Stimulated activated CD8-positive, alpha-beta memory T cell treated with anti-CD3 and anti-CD28 coated beads, Interleukin-4, amount 100 ng/mL, for 48 hours (primary cell): Measurements from ENCODE around the gene CD274.
"Not testable (repeated sequence)": the region's sequence is repeated elsewhere in the genome, so short reads cannot be mapped to it uniquely, and the experiment has no call there.

Experiments used
- DNase-seq: peaks from one replicate; pipeline ENCODE4 v3.0.0-alpha.2; 2020

The CD274 gene

DNA sequence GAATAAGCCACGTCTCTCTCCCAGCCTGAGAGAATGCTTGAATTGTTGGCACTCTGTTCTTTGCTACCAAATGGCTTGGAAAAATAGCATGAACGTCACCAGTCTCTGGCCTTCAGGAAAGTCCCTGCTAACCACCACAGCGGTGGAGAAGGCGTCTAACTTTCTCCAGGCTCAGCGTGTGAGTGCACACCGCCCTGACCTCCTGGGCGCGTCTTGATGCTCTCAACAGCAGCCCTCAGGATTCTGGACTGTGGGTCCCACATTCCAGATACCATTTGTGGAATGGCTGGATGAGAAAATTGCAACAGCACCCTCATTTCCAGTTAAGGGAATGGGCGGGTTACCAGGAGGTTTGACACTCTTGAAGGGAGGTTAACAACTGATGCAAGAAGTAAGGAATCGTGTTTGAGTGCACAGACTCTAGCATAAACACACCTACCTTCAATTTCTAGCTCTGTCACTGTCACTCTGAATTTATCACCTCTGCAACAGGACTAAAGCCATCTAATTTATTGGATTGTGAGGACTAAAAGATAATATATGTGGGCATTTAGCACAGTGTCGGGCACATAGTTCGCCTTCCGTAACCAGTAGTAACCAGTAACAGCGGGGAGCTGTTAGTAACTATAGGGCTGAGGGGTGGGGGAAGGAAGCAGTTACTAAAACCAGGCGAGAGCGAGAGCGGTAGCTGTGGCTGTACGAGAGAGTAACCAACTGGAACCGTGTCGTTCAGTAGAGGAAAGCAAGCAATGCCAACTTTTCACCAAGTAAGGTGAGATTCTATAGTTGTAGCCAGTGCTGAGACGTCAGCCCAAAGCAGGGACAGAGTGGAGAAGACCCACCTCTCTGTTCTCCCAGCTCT, 11.8 kb upstream of the CD274 start:
- peak; percentile 77 for DNase-seq

DNA sequence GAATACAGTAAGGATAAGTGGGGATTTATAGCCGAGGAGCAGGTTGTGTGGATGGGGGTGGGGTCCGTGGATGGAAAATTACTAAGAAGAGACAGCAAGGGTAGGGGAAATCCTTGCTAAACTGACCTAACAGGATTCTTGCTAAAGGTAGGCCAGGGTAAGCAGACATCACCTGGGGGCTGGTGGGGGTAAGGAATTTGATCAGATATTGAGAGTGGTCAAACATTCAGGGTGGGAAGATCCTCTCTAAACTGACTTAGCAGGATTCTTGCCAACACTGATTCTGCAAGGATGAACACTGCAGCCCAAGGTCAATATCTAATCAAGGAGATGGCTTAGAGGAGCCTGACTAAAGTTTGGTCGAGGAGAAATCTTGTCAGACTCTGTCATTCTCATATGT, 9.9 kb upstream of the CD274 start:
- DNase-seq, result no peak

DNA sequence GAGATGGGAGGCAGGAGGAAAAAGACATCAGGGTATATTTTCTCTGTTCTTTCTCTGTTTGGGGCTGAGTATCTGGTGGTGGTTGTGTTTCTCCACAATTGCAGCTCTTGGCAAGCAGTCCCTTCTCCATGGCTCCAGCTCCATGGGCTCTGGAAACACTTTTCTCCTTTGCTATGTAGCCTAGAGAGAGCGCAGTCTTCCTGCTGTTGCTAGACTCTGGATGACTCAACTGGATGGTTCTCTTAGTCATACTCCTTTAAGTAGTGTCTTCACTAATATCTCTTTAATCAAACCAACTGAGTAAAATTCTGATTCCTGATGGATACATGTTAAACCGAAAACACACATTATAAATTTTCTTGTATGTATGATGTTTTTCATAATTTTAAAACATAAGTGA, 9.3 kb upstream of the CD274 start:
- no peak for DNase-seq

DNA sequence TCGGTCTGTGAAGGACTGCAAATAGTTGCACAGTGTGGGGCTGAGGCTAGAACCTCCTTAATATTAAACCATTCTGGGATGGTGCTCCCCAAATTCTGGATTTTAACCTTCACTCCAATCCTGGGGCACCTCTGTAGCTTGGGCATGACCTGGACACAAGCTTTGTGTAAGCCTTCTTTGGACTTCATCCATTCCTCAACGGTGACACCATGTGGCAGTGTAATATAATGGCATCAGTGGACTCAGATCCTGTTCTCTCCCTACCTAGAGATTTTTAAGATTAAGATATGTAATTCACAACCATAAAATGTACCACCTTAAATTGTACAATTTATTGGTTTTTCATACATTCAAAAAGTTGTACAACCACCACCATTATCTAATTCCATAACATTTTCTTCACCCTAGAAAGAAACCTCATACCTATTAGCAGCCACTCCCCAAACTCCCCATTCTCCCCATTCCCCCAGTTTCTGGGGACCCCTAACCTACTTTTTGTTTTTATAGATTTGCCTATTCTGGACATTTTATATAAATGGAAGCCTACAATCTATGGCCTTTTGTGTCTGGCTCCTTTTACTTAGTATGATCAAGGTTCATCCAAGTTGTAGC, 7.8 kb upstream of the CD274 start:
- peak; percentile 49 for DNase-seq

DNA sequence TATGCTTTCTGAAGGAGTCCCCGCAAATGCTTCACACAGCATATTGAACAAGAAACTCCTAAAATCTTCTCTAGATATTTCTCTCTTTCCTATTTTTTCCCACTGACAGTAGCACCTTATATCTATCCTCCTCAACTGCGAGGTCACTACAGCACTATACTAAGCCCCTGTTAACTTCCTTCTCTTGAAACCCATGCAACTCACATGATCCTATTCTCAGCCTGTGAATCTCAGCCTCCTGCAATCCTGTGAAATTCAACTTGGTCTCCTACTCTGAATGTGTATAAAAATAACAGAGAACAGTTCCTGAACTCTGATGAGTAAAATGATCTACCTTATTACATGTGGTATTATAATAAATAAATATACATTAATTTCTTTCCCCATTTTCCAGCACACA, 6.5 kb upstream of the CD274 start:
- no peak for DNase-seq

DNA sequence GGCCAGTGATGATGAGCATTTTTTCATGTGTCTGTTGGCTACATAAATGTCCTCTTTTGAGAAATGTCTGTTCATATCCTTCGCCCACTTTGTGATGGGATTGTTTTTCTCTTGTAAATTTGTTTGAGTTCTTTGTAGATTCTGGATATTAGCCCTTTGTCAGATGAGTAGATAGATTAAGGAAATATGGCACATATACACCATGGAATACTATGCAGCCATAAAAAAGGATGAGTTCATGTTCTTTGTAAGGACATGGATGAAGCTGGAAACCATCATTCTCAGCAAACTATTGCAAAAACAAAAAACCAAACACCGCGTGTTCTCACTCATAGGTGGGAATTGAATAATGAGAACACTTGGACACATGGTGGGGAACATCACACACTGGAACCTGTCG, 5.2 kb upstream of the CD274 start:
- not testable (repeated sequence) for DNase-seq

DNA sequence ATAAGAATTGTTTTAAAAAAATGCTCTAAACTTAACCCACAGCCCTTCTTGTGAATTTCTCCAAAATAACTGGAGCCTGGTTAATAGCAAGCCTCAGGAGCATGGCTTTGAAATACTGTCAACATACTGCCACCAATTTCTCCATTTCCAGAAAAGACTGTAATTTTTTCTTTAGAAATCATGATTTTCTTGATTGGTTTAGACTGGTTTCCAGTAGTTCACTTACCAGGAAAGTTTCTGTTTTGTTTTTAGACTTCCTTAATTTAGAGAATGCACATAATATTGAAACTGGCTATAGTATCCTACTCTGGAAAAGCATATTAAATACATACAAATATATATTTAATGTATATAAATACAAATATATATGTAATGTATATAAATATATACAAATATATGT, 4.5 kb upstream of the CD274 start:
- DNase-seq, result no peak

DNA sequence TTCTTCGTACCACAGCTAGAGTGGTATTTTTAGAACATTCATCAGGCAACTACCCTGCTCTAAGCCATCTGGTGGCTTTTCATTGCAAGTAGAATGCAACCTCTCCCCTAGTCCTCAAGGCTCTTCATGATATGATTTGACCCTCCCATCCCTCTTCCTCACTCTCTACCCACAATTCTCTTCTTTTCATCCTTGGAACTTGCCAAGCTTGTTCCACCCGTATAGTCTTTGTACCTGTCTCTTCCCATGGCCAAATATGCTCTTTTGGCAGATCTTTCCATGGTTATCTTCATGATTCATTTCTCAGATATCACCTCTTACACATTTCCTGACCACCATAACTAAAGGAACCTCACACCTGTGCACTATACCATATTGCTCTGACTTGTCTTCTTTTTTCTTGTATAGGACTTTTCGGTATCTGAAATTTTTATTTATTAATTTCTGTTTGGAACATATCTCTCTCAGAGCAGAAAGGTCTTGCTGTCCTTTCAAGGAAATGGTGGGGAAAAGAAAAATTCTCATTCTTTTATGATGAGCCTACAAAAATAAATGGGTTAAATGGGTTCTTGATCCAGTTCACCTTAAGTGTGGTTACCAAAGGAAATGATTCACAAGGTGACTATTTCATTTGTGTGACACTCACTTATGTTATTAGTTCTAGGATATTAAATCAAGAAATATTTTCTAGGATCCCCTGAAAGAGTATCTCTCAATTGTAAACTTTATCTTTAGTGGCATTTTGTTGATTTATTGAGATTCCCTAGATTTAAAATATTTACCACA, 3.7 kb upstream of the CD274 start:
- no peak for DNase-seq

DNA sequence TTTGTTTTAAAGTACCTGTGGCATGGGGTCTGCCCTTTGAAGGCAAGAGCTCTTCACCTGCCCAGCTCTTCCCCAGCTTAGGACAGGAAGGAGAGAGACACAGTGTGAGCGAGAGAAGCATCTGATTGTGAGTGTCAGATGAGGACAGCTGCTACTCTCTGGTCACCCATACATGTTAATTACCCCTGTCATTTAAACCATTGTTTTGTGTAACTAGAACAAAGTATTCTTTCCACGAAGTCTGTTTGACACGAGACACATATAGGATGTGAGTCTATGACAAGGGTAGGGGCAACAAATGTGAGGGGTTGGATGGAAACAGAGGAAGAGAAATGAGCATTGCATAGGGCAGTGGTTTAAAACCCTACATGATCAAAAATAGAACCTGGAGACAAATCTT, 3.0 kb upstream of the CD274 start:
- DNase-seq, result no peak

DNA sequence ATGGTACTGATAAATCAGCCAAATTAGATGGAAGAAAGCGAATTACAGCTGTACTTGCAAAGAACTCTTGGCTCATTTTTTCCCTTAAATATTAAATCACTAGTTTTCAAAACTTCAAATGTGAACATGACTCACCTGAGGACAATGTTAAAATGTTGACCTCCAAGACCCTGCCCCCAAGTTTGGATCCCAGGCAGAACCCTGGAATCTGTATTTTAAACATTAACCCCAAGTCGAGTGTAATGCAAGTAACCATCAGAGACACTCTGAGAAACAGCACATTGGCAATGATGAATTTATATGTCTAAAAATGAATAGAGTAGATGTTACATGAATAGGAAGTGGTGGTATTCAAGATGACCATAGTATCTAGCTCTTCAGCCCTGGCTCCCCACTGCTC, 2.3 kb upstream of the CD274 start:
- DNase-seq, result no peak

DNA sequence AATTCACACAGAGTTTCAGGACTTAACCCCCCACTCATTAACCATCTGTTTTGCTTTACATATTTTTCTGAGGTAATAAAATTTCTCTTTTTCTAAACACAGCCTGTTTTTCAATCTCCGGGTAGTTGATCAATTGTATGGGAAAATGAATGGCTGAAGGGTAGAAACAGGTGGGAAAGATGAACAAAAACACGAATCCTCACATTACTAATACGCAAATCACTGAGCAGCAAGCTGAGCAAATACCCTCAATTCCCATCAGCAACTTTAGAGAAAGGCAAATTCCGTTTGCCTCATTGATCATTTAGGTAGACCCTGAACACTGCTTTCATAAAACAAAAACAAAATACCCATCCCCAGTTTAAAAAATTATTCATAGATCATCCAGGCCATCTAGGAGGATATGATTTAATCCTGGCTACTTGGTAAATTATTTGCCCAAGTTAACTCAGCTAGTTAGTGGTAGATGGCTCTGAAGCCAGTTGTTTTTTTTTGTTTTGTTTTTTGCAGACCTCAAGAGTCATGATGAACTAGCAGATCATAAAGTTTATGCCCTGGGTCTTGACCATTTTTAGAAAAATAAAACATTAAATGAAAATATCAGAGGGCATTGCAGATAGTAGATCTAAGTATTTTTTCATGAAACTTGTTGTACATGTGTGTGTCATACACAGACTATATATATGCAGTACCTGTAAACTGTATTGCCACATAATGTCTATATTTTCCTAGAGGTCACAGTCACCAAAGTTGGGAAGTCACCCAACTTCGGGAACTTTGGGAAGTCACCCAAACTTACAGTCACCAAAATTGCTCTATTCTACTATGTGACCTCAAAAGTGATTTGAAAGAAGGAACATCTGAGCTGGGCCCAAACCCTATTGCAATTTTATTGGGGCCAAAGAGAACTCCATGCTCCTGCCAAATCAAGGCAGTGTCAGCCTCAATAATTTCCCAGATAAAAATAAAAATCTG, 1.6 kb upstream of the CD274 start:
- no peak for DNase-seq

DNA sequence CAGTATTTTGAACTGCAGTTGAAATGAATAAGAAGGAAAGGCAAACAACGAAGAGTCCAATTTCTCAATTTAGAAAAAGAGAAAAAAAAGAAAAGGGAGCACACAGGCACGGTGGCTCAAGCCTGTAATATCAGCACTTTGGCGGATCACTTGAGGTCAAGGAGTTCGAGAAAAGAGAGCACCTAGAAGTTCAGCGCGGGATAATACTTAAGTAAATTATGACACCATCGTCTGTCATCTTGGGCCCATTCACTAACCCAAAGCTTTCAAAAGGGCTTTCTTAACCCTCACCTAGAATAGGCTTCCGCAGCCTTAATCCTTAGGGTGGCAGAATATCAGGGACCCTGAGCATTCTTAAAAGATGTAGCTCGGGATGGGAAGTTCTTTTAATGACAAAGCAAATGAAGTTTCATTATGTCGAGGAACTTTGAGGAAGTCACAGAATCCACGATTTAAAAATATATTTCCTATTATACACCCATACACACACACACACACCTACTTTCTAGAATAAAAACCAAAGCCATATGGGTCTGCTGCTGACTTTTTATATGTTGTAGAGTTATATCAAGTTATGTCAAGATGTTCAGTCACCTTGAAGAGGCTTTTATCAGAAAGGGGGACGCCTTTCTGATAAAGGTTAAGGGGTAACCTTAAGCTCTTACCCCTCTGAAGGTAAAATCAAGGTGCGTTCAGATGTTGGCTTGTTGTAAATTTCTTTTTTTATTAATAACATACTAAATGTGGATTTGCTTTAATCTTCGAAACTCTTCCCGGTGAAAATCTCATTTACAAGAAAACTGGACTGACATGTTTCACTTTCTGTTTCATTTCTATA, 602 bp upstream of the CD274 start:
- DNase-seq, result no peak

DNA sequence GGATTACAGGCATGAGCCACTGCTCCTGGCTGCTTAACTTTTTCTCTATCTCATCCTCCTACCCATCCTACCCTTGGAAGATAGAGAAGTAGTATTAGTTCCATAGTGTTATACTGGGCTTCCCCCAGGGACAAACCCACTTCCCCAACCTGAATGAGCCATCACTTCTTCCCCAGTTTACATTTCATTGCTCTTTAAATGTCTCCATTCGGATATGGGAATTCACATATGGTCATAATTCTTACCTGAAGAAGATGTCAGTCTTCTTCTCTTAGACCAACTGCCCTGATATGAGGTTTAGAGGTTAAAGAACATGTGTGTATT, 1.9 kb downstream of the CD274 start:
- DNase-seq, result no peak

DNA sequence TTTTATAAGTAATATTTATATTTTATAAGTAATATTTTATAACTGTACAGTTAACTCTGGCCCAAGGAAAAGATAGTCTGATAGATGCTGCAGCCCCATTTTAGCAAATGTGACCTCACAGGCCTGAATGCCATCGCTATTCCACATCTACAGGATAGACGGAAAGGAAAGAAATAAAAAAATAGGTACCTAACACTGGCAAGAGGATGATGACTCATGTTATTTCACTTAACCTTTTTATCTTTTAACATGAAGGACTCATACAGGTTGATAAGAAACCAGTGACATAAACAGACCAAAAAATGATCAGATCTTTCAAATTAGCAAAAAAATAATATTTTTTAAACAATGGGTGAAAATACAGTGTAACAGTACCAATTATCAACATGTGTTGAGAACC, 2.7 kb downstream of the CD274 start:
- no peak for DNase-seq

DNA sequence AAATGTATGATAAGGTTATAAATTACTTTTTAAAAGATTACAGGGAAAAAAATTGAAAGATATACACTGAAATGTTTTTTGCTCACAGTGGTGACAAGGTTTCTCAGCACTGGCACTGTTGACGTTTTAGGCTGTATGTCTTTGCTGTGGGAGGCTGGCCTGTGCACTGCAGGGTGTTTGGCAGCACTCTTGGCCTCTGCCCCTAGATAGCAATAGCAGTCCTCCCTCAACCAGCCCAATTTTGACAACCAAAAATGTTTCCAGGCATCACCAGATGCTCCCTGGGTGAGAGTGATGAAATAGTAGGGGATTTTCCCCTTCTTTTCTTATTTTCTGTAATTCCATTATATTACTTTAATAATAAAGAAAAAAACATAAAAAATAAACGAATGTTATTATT, 3.3 kb downstream of the CD274 start:
- no peak for DNase-seq

DNA sequence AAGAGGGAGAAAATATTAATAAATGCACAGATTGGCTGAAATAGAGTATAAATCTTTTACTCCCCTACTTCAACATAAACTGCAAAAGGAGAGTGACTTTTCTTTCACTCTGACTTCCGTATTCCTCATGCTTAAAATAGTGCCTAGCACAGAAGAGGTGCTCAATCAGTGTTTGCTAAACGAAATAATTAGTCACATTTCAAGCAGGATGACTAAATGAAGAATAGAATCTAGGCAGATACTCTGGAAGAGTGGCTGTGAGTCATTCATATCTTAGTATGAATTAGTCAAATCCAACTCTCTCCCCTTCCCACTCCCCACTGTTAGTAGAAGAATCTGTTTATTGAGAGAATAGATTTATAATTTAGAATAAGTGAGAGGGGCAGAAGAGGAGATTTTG, 4.8 kb downstream of the CD274 start:
- no peak for DNase-seq

DNA sequence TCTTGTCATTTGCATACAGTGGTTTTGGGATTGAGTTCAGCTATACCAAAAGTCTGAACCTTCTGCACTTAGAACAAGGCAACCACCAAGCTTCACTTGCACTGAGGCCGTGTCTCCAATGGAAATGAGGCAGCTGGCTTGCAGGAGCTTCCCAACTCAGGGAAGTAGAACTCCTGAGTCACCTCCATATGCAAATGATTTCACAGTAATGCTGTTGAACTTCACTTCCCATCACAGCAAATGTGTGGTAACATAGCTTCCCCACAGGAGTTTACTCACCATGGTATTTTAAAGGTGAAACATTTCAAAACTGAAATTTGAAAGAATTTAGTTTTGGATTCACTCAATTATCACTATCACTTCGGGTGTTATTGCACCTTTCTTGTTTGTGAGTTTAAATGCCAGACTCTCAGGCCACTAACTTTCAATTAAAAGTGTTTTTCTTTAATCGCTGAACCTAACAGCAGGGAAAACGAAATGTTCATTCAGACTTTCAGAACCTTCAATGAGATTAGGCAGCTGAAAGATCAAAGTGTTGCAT, 9.0 kb downstream of the CD274 start:
- DNase-seq, result no peak

DNA sequence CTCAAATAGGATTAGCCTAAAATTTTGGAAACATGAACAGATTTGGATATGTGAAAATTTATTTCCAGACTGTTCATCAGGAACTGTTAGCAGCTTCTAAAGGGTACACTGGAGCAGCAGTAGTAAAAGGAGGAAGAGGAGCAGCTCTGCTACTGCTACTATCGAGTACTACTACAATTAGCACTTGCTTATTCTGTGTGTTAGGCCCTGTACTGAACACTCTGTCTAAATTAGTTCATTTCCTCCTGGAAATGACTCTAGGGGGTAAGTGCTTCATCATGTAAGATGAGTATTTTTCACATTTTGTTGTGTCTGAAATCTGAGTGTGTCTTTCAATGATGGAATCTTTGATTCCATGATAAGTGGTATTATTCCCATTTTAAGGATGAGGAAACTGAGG, 9.8 kb downstream of the CD274 start:
- DNase-seq, result no peak

DNA sequence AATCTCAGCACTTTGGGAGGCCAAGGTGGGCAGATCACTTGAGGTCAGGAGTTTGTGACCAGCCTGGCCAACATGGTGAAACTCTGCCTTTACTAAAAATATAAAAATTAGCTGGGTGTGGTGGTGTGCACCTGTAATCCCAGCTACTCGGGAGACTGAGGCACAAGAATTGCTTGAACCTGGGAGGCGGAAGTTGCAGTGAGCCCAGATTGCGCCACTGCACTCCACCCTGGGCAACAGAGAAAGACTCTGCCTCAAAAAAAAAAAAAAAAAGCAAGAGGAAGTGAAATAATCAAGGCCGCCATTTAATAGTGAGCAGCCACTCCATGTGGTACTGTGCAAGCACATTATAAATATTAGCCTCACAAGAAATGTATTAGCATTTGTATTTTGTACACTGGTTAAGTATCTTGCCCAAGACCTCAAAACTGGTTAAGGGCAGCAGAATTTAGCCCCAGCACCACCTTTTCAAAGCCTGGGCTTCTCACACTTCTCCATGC, 14.5 kb downstream of the CD274 start:
- not testable (repeated sequence) for DNase-seq

DNA sequence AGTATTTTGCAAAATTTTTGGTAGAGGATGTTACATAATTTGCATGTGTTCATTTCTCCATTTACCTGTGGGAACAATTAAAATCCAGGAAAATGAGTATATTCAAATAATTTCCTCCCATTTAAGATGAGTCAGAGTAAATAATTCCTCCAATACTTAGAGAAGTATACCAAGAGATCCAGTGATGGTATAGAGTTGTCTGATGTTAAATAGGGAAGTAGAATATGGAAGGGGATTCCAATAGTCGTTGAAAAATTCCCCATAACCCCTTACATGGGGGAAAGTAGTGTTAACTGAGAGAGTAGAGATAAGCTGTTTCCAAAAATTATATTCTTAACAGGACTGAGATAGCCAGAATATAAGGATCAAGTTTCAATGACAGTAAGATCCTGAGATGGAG, 15.7 kb downstream of the CD274 start:
- no peak for DNase-seq

DNA sequence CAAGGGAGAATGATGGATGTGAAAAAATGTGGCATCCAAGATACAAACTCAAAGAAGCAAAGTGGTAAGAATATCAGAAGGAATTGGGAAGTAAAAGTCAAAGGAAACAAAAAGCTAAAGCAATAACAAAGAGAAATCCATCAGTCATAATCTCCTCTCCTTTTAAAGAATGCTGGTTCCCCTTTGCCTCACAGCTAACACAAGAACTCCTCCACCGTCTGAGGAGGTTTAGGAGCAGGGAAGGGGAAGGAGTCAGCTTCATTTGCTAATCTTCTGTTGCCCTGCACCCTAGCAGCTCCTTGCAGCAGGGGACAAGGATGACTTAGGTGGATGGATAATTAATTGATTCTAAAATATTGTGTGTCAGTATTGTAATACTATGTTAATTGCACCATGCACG, 16.4 kb downstream of the CD274 start:
- DNase-seq, result no peak
